HCT116 (cell line): ENCODE results near the gene MUC22. TPM values are rescaled to one million over a fixed set of nuclear protein-coding genes. Genes with fewer than 3 reads are reported as not detected.

Experiments used
- ATAC-seq: fragments of 200-7000 bp; cut with Tn5 transposase; 2 replicates; pipeline ENCODE4 v1.9.1; 2020; ENCODE audit warnings: mild to moderate bottlenecking, moderate library complexity
- BruUV-seq: library from RNA; stranded (reverse); fragments of 400-500 nt; replicated peaks from 2 replicates; lab custom pipeline; 2021; lab: Mats Ljungman, UMichigan
- CTCF ChIA-PET: fragments of 300-600 bp; sonication (Branson Sonifier 250); formaldehyde crosslinking; loops from one replicate; lab custom pipeline; 2021; ENCODE audit warnings: antibody characterized with exemption; lab: Charles Lee
- POLR2A ChIA-PET: fragments of 300-600, 350-600 bp; sonication (Branson Sonifier 250); formaldehyde crosslinking; loops from one replicate; lab custom pipeline; 2021; ENCODE audit warnings: antibody characterized with exemption; lab: Charles Lee
- RAD21 ChIA-PET, 2 experiments: fragments of 300-600 bp; sonication (Branson Sonifier 250); formaldehyde crosslinking; loops; one replicate each; lab custom pipeline; 2023; ENCODE audit warnings: low total read pairs in 2 of 2; ENCODE audit not compliant: uncharacterized antibody in 2 of 2, unreplicated experiment in 2 of 2, low non-redundant PET in 1 of 2; lab: Charles Lee
- DNase-seq: peaks from one replicate; pipeline ENCODE4 v3.0.0-alpha.2; 2010; ENCODE audit warnings: low read depth, low spot score
- H2AFZ ChIP-seq: fragments of 200-600 bp; shearing (Covaris generic), sonication (generic); 2 replicates; pipeline ENCODE4 v1.6.1; 2017; ENCODE audit warnings: low read depth, mixed run types, mixed read lengths, antibody characterized with exemption, low read length; ENCODE audit not compliant: poor library complexity, severe bottlenecking
- H3K27ac ChIP-seq: 2 replicates; pipeline ENCODE4 v1.5.1; 2012; ENCODE audit warnings: low read depth, low read length
- H3K27me3 ChIP-seq: fragments of 200-600 bp; sonication (generic); 2 replicates; pipeline ENCODE4 v1.6.1; 2016; ENCODE audit warnings: mixed run types, low read length, mixed read lengths; ENCODE audit not compliant: insufficient read depth
- H3K36me3 ChIP-seq, 2 experiments: fragments of 200-500 bp in 1 of 2; fragments of 200-600 bp in 1 of 2; sonication (Bioruptor generic) in 1 of 2; sonication (generic) in 1 of 2; 2 replicates each; pipeline versions ENCODE4 v1.5.1 to v1.6.1; 2014 to 2016; ENCODE audit warnings: low read length in 2 of 2, inconsistent platforms in 1 of 2, mixed read lengths in 1 of 2, mixed run types in 1 of 2; ENCODE audit not compliant: insufficient read depth in 2 of 2, control insufficient read depth in 1 of 2
- H3K4me1 ChIP-seq, 2 experiments: fragments of 200-600 bp in 1 of 2; sonication (generic) in 1 of 2; 2 replicates each; pipeline versions ENCODE4 v1.5.1 to v1.6.1; 2012 to 2017; ENCODE audit warnings: low read length in 2 of 2, inconsistent platforms in 1 of 2, mild to moderate bottlenecking in 1 of 2, mixed read lengths in 1 of 2, mixed run types in 1 of 2, moderate library complexity in 1 of 2; ENCODE audit not compliant: insufficient read depth in 2 of 2, control insufficient read depth in 1 of 2
- H3K4me2 ChIP-seq: fragments of 200-600 bp; sonication (generic); 2 replicates; pipeline ENCODE4 v1.6.1; 2017; ENCODE audit warnings: mixed run types, low read length, mixed read lengths
- H3K4me3 ChIP-seq, 2 experiments: fragments of 200-600 bp in 1 of 2; sonication (generic) in 1 of 2; replicated peaks in 1 of 2; 2 replicates each; pipeline ENCODE4 v1.5.1; 2011 to 2016; ENCODE audit warnings: low read length in 2 of 2, control low read depth in 1 of 2, low read depth in 1 of 2, mild to moderate bottlenecking in 1 of 2, mixed read lengths in 1 of 2, mixed run types in 1 of 2
- H3K79me2 ChIP-seq: fragments of 200-600 bp; sonication (generic); 2 replicates; pipeline ENCODE4 v1.6.1; 2017; ENCODE audit warnings: mild to moderate bottlenecking, mixed run types, low read length, moderate library complexity, mixed read lengths; ENCODE audit not compliant: insufficient read depth
- H3K9ac ChIP-seq: fragments of 200-600 bp; sonication (generic); 2 replicates; pipeline ENCODE4 v1.6.1; 2016; ENCODE audit warnings: low read length, mixed read lengths
- H3K9me2 ChIP-seq: fragments of 200-600 bp; sonication (generic), shearing (Covaris generic); 2 replicates; pipeline ENCODE4 v1.6.1; 2017; ENCODE audit warnings: mixed run types, mild to moderate bottlenecking, moderate library complexity; ENCODE audit not compliant: insufficient read depth
- H3K9me3 ChIP-seq, 2 experiments: fragments of 200-500 bp in 1 of 2; fragments of 200-600 bp in 1 of 2; sonication (Bioruptor generic) in 1 of 2; sonication (generic) in 1 of 2; 2 replicates each; pipeline ENCODE4 v1.6.1; 2014 to 2017; ENCODE audit warnings: low read length in 2 of 2, mixed read lengths in 2 of 2, inconsistent platforms in 1 of 2, low read depth in 1 of 2, mild to moderate bottlenecking in 1 of 2, mixed run types in 1 of 2, moderate library complexity in 1 of 2; ENCODE audit not compliant: control insufficient read depth in 1 of 2, insufficient read depth in 1 of 2
- H4K20me1 ChIP-seq: fragments of 200-600 bp; sonication (generic), shearing (Covaris generic); 2 replicates; pipeline ENCODE4 v1.6.1; 2017; ENCODE audit warnings: mixed run types, mild to moderate bottlenecking, moderate library complexity; ENCODE audit not compliant: insufficient read depth
- CBX3 ChIP-seq: IDR thresholded peaks from 2 replicates; pipeline ENCODE4 v1.6.1; 2012; ENCODE audit warnings: low read depth
- CEBPB ChIP-seq: IDR thresholded peaks from 2 replicates; pipeline ENCODE4 v1.6.1; 2012; ENCODE audit warnings: low read depth
- ELF1 ChIP-seq: IDR thresholded peaks from 2 replicates; pipeline ENCODE4 v1.6.1; 2012; ENCODE audit warnings: low read depth, borderline replicate concordance
- EZH2 ChIP-seq: fragments of 200-600 bp; sonication (generic); IDR thresholded peaks from 2 replicates; pipeline ENCODE4 v1.6.1; 2017; ENCODE audit warnings: antibody characterized with exemption, mixed run types
- JUND ChIP-seq: IDR thresholded peaks from 2 replicates; pipeline ENCODE4 v1.6.1; 2012
- POLR2AphosphoS5 ChIP-seq: IDR thresholded peaks from 2 replicates; pipeline ENCODE4 v1.6.1; 2011; ENCODE audit warnings: mild to moderate bottlenecking, low read depth, low read length, moderate library complexity
- RAD21 ChIP-seq: IDR thresholded peaks from 2 replicates; pipeline ENCODE4 v1.6.1; 2012; ENCODE audit warnings: low read depth, mild to moderate bottlenecking
- SIN3A ChIP-seq: IDR thresholded peaks from 2 replicates; pipeline ENCODE4 v1.6.1; 2012; ENCODE audit warnings: low read depth
- SRF ChIP-seq: IDR thresholded peaks from 2 replicates; pipeline ENCODE4 v1.6.1; 2012; ENCODE audit warnings: low read depth
- intact Hi-C: fragments of 100-400 bp; cut with micrococcal nuclease; formaldehyde crosslinking; loops from 2 replicates; pipeline ENCODE4 v1.10.0; 2022
- total RNA-seq: library from RNA; stranded (reverse); gene quantifications from one replicate; pipeline ENCODE4 v1.2.1, GENCODE V29; 2021; ENCODE audit not compliant: unreplicated experiment
- TF ChIP-seq, protein P1 (sequence below): IDR thresholded peaks from 2 replicates; pipeline ENCODE4 v1.6.1; 2011; ENCODE audit warnings: mild to moderate bottlenecking, low read length, moderate library complexity; ENCODE audit not compliant: insufficient replicate concordance; ENCODE audit errors: extremely low read depth
- TF ChIP-seq, protein P2 (sequence below): IDR thresholded peaks from 2 replicates; pipeline ENCODE4 v1.6.1; 2012
- TF ChIP-seq, protein P3 (sequence below): IDR thresholded peaks from 2 replicates; pipeline ENCODE4 v1.6.1; 2012; ENCODE audit warnings: low read depth

MUC22 gene
- total RNA-seq, 1 experiment from 2014 or later, result not detected

DNA sequence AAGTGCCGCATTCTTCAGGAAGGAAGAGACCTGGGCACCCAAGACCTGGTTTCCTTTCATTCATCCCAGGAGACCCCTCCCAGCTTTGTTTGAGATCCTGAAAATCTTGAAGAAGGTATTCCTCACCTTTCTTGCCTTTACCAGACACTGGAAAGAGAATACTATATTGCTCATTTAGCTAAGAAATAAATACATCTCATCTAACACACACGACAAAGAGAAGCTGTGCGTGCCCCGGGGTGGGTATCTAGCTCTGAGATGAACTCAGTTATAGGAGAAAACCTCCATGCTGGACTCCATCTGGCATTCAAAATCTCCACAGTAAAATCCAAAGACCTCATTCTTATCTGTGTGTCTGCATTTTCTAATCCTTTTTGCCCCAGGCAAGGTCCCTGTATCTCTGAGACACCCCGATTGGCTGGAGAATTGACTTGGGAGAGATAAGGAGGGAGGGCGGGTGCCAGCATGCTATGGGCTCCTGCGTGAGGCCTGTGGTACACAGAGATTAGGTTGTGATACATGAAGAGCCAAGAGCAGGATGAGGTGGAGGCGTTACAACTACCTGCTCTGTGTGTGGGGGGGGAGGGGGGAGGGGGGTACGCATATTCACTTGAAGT is 22.0 kb upstream of the MUC22 start:
- Histone ChIP-seq H3K36me3 (no peaks in the 10 kb centered on the region), H3K27me3 (no peaks in the 10 kb centered on the region), H3K4me3 (no peak overlapping the region), H3K9ac (no peak overlapping the region), H3K27ac (no peak overlapping the region), H4K20me1 (no peaks in the 10 kb centered on the region), H3K4me1 (no peaks in the 10 kb centered on the region), H3K79me2 (no peaks in the 10 kb centered on the region), H2AFZ (no peak overlapping the region), H3K9me3 (no peaks in the 10 kb centered on the region), H3K9me2 (no peaks in the 10 kb centered on the region), H3K4me2 (no peak overlapping the region)
- ChIA-PET POLR2A (no interaction called here), RAD21 (no interaction called here), CTCF (no interaction called here)
- TF ChIP-seq EZH2 (no peak), ELF1 (no peak), SIN3A (no peak), CBX3 (no peak), POLR2AphosphoS5 (no peak), JUND (no peak), RAD21 (no peak), SRF (no peak), CEBPB (no peak)
- TF ChIP-seq, protein P1, sequence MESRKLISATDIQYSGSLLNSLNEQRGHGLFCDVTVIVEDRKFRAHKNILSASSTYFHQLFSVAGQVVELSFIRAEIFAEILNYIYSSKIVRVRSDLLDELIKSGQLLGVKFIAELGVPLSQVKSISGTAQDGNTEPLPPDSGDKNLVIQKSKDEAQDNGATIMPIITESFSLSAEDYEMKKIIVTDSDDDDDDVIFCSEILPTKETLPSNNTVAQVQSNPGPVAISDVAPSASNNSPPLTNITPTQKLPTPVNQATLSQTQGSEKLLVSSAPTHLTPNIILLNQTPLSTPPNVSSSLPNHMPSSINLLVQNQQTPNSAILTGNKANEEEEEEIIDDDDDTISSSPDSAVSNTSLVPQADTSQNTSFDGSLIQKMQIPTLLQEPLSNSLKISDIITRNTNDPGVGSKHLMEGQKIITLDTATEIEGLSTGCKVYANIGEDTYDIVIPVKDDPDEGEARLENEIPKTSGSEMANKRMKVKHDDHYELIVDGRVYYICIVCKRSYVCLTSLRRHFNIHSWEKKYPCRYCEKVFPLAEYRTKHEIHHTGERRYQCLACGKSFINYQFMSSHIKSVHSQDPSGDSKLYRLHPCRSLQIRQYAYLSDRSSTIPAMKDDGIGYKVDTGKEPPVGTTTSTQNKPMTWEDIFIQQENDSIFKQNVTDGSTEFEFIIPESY, result no peak
- TF ChIP-seq, protein P2, sequence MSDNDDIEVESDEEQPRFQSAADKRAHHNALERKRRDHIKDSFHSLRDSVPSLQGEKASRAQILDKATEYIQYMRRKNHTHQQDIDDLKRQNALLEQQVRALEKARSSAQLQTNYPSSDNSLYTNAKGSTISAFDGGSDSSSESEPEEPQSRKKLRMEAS, result no peak
- TF ChIP-seq, protein P3, sequence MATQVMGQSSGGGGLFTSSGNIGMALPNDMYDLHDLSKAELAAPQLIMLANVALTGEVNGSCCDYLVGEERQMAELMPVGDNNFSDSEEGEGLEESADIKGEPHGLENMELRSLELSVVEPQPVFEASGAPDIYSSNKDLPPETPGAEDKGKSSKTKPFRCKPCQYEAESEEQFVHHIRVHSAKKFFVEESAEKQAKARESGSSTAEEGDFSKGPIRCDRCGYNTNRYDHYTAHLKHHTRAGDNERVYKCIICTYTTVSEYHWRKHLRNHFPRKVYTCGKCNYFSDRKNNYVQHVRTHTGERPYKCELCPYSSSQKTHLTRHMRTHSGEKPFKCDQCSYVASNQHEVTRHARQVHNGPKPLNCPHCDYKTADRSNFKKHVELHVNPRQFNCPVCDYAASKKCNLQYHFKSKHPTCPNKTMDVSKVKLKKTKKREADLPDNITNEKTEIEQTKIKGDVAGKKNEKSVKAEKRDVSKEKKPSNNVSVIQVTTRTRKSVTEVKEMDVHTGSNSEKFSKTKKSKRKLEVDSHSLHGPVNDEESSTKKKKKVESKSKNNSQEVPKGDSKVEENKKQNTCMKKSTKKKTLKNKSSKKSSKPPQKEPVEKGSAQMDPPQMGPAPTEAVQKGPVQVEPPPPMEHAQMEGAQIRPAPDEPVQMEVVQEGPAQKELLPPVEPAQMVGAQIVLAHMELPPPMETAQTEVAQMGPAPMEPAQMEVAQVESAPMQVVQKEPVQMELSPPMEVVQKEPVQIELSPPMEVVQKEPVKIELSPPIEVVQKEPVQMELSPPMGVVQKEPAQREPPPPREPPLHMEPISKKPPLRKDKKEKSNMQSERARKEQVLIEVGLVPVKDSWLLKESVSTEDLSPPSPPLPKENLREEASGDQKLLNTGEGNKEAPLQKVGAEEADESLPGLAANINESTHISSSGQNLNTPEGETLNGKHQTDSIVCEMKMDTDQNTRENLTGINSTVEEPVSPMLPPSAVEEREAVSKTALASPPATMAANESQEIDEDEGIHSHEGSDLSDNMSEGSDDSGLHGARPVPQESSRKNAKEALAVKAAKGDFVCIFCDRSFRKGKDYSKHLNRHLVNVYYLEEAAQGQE, result no peak
- intact Hi-C loops, result no loop called here
- no peak for ATAC-seq
- no peak for DNase-seq
- no TSS peak for BruUV-seq
